Adipocyte (in vitro differentiated cells): ENCODE results near the gene CGB1.

ENCODE experiments used
- DNase-seq: peaks from one replicate; pipeline ENCODE4 v3.0.0-alpha.2; 2015; ENCODE audit warnings: low read depth
- H3K27me3 ChIP-seq: replicated peaks from 2 replicates; pipeline ENCODE4 v1.7.0; 2013; ENCODE audit warnings: mild to moderate bottlenecking, low read length, moderate library complexity; ENCODE audit not compliant: control insufficient read depth, insufficient read depth
- H3K36me3 ChIP-seq: 2 replicates; pipeline ENCODE4 v1.7.0; 2013; ENCODE audit warnings: low read length, mild to moderate bottlenecking, moderate library complexity; ENCODE audit not compliant: control insufficient read depth, insufficient read depth, severe bottlenecking
- H3K4me1 ChIP-seq: 2 replicates; pipeline ENCODE4 v1.7.0; 2013; ENCODE audit warnings: mild to moderate bottlenecking, low read length, moderate library complexity; ENCODE audit not compliant: control insufficient read depth, insufficient read depth
- H3K4me3 ChIP-seq: 2 replicates; pipeline ENCODE4 v1.7.0; 2013; ENCODE audit warnings: mild to moderate bottlenecking, low read length, moderate library complexity
- H3K9ac ChIP-seq: 2 replicates; pipeline ENCODE4 v1.7.0; 2013; ENCODE audit warnings: mild to moderate bottlenecking, low read length, moderate library complexity
- H3K9me3 ChIP-seq: 2 replicates; pipeline ENCODE4 v1.7.0; 2013; ENCODE audit warnings: mild to moderate bottlenecking, low read length, moderate library complexity; ENCODE audit not compliant: control insufficient read depth

Gene CGB1

GRCh38 chr19:49004964-49005614 lies 31.6 kb downstream of the CGB1 start:
- no peak for DNase-seq
- Histone ChIP-seq H3K27me3 (no peaks in the 10 kb centered on the region), H3K9ac (no peak overlapping the region), H3K4me3 (no peak overlapping the region), H3K9me3 (no peaks in the 10 kb centered on the region), H3K4me1 (no peaks in the 10 kb centered on the region), H3K36me3 (peaks cover 47% of the 10 kb centered on the region)

- no peak overlapping the region for H3K9ac ChIP-seq
- H3K9me3 ChIP-seq = no peaks in the 10 kb centered on the region
- H3K27me3 ChIP-seq = no peaks in the 10 kb centered on the region
- H3K4me1 ChIP-seq = no peaks in the 10 kb centered on the region
- no peak for DNase-seq
- H3K36me3 ChIP-seq = peaks cover 39% of the 10 kb centered on the region
- no peak overlapping the region for H3K4me3 ChIP-seq
Observed at GRCh38 chr19:49004133-49004532, 32.6 kb downstream of the CGB1 start.

- H3K9me3 ChIP-seq = no peaks in the 10 kb centered on the region
- peaks cover 6% of the 10 kb centered on the region for H3K4me1 ChIP-seq
- peaks cover 14% of the 10 kb centered on the region for H3K36me3 ChIP-seq
- H3K9ac ChIP-seq = no peak overlapping the region
- no peak overlapping the region for H3K4me3 ChIP-seq
- H3K27me3 ChIP-seq = no peaks in the 10 kb centered on the region
- peak; percentile 82 for DNase-seq
Observed at GRCh38 chr19:48999481-49000325, 37.0 kb downstream of the CGB1 start.

- Histone ChIP-seq H3K4me3 (no peak overlapping the region), H3K4me1 (peaks cover 11% of the 10 kb centered on the region), H3K27me3 (no peaks in the 10 kb centered on the region), H3K9ac (peak overlapping the region; percentile 11), H3K36me3 (no peaks in the 10 kb centered on the region), H3K9me3 (no peaks in the 10 kb centered on the region)
- DNase-seq = peak; percentile 57
Observed at GRCh38 chr19:48997972-48998371, 38.7 kb downstream of the CGB1 start.

GRCh38 chr19:48994035-48994386 lies 42.7 kb downstream of the CGB1 start:
- Histone ChIP-seq H3K36me3 (peaks cover under 1% of the 10 kb centered on the region), H3K4me3 (peak overlapping the region; percentile 99), H3K4me1 (peaks cover 34% of the 10 kb centered on the region), H3K27me3 (no peaks in the 10 kb centered on the region), H3K9ac (peak overlapping the region; percentile 100), H3K9me3 (no peaks in the 10 kb centered on the region)
- peak; percentile 52 for DNase-seq

- no peaks in the 10 kb centered on the region for H3K9me3 ChIP-seq
- H3K27me3 ChIP-seq = no peaks in the 10 kb centered on the region
- H3K9ac ChIP-seq = peak within 1 kb of the TSS; percentile 100
- H3K4me1 ChIP-seq = peaks cover 34% of the 10 kb centered on the region
- peaks cover 6% of the 10 kb centered on the region for H3K36me3 ChIP-seq
- H3K4me3 ChIP-seq = peak within 1 kb of the TSS; percentile 99
- DNase-seq = peak; percentile 100
Observed at GRCh38 chr19:48993175-48994034, 43.3 kb downstream of the CGB1 start, which contains the start of the genes GYS1 and RUVBL2. Gene GYS1 (minus strand): TSS chr19:48993309. CDS start chr19:48993112, 197 bp downstream. Gene RUVBL2 (plus strand): TSS chr19:48993887. CDS start chr19:48993912, 25 bp downstream.

GRCh38 chr19:48992581-48993174 lies 44.0 kb downstream of the CGB1 start:
- no peaks in the 10 kb centered on the region for H3K9me3 ChIP-seq
- peaks cover 34% of the 10 kb centered on the region for H3K4me1 ChIP-seq
- peak; percentile 35 for DNase-seq

GRCh38 chr19:48991873-48992580 lies 44.7 kb downstream of the CGB1 start:
- Histone ChIP-seq H3K9me3 (no peaks in the 10 kb centered on the region), H3K9ac (peak overlapping the region; percentile 100), H3K36me3 (peaks cover 17% of the 10 kb centered on the region), H3K4me3 (peak overlapping the region; percentile 99), H3K27me3 (no peaks in the 10 kb centered on the region), H3K4me1 (peaks cover 34% of the 10 kb centered on the region)
- DNase-seq = peak; percentile 90

More at GRCh38 chr19:48992581-48993174, 44.0 kb downstream of the CGB1 start:
- H3K36me3 ChIP-seq = peaks cover 12% of the 10 kb centered on the region
- peak overlapping the region; percentile 99 for H3K4me3 ChIP-seq
- H3K9ac ChIP-seq = peak overlapping the region; percentile 100
- no peaks in the 10 kb centered on the region for H3K27me3 ChIP-seq

- DNase-seq = no peak
- Histone ChIP-seq H3K9ac (peak overlapping the region; percentile 100), H3K4me1 (peaks cover 34% of the 10 kb centered on the region), H3K27me3 (no peaks in the 10 kb centered on the region), H3K36me3 (peaks cover 26% of the 10 kb centered on the region), H3K9me3 (no peaks in the 10 kb centered on the region), H3K4me3 (peak overlapping the region; percentile 99)
Observed at GRCh38 chr19:48991011-48991609, 45.6 kb downstream of the CGB1 start.

- Histone ChIP-seq H3K9ac (peak overlapping the region; percentile 100), H3K27me3 (no peaks in the 10 kb centered on the region), H3K36me3 (peaks cover 33% of the 10 kb centered on the region), H3K9me3 (no peaks in the 10 kb centered on the region), H3K4me1 (peaks cover 34% of the 10 kb centered on the region), H3K4me3 (peak overlapping the region; percentile 99)
- no peak for DNase-seq
Observed at GRCh38 chr19:48990400-48990799, 46.3 kb downstream of the CGB1 start.
